GM12878 (cell line): ENCODE data around the gene RPL38. TPM values are rescaled to one million over a fixed set of nuclear protein-coding genes. Genes with fewer than 3 reads are reported as not detected.

Experiments
- ATAC-seq: fragments of 200-7000 bp; cut with Tn5 transposase; 3 replicates; pipeline ENCODE4 v1.9.1; 2020; ENCODE audit warnings: mild to moderate bottlenecking, moderate library complexity
- BruUV-seq: library from RNA; stranded (reverse); fragments of 400-500 nt; replicated peaks from 2 replicates; lab custom pipeline; 2021; lab: Mats Ljungman, UMichigan
- CTCF ChIA-PET: fragments of 300-600 bp; sonication (Branson Sonifier 250); formaldehyde crosslinking; extraction: SDS; loops from one replicate; lab custom pipeline; 2021; ENCODE audit warnings: inconsistent platforms; lab: Yijun Ruan, JAX
- POLR2A ChIA-PET: fragments of 350-600 bp; formaldehyde crosslinking; extraction: SDS; loops from one replicate; lab custom pipeline; 2021; ENCODE audit warnings: inconsistent platforms; lab: Charles Lee
- RAD21 ChIA-PET: fragments of 300-600 bp; sonication (Branson Sonifier 250); formaldehyde crosslinking; loops from one replicate; lab custom pipeline; 2023; ENCODE audit warnings: antibody characterized with exemption; ENCODE audit not compliant: unreplicated experiment; lab: Charles Lee
- SMC1A ChIA-PET: fragments of 300-600 bp; sonication (Branson Sonifier 250); formaldehyde crosslinking; loops from one replicate; lab custom pipeline; 2023; ENCODE audit not compliant: unreplicated experiment, uncharacterized antibody; lab: Charles Lee
- DNase-seq: peaks from one replicate; pipeline ENCODE4 v3.0.0-alpha.2; 2011; ENCODE audit warnings: low read depth, low spot score
- FAIRE-seq: peaks from 3 replicates; lab custom pipeline; 2011; peaks lifted over from hg19 to GRCh38; lab: Jason Lieb, UNC
- H2AFZ ChIP-seq: 2 replicates; pipeline ENCODE4 v1.6.0; 2011; ENCODE audit warnings: low read depth, low read length, control low read depth; ENCODE audit not compliant: control insufficient read depth
- H3K27ac ChIP-seq: 2 replicates; pipeline ENCODE4 v1.5.1; 2011; ENCODE audit warnings: control low read depth; ENCODE audit not compliant: control insufficient read depth, insufficient read depth
- H3K27me3 ChIP-seq, 2 experiments: replicated peaks in 1 of 2; 2 replicates each; pipeline versions ENCODE4 v1.6.0 to v1.6.1; 2011; ENCODE audit warnings: low read length in 1 of 2; ENCODE audit not compliant: control insufficient read depth in 2 of 2, insufficient read depth in 2 of 2
- H3K36me3 ChIP-seq, 2 experiments: 2 replicates each; pipeline ENCODE4 v1.5.1; 2011; ENCODE audit warnings: low read length in 1 of 2; ENCODE audit not compliant: control insufficient read depth in 2 of 2, insufficient read depth in 2 of 2
- H3K4me1 ChIP-seq: 2 replicates; pipeline ENCODE4 v1.6.1; 2011; ENCODE audit warnings: mild to moderate bottlenecking, low read length, moderate library complexity, mixed read lengths; ENCODE audit not compliant: control insufficient read depth, insufficient read depth
- H3K4me2 ChIP-seq: 2 replicates; pipeline ENCODE4 v1.6.0; 2011; ENCODE audit warnings: control low read depth; ENCODE audit not compliant: control insufficient read depth, insufficient read depth
- H3K4me3 ChIP-seq: fragments of 200-600 bp; sonication (generic); 2 replicates; pipeline ENCODE4 v1.5.1; 2016
- H3K79me2 ChIP-seq: 2 replicates; pipeline ENCODE4 v1.6.0; 2011; ENCODE audit warnings: low read length; ENCODE audit not compliant: control insufficient read depth, insufficient read depth
- H3K9ac ChIP-seq: 2 replicates; pipeline ENCODE4 v1.8.0; 2011; ENCODE audit warnings: low read length, control low read depth, mixed read lengths; ENCODE audit not compliant: control insufficient read depth, insufficient read depth
- H3K9me3 ChIP-seq: replicated peaks from 3 replicates; pipeline ENCODE4 v1.5.1; 2011; ENCODE audit warnings: mild to moderate bottlenecking, low read length; ENCODE audit not compliant: control insufficient read depth, insufficient read depth
- H4K20me1 ChIP-seq: 2 replicates; pipeline ENCODE4 v1.6.0; 2011; ENCODE audit not compliant: control insufficient read depth, insufficient read depth
- BRCA1 ChIP-seq: IDR thresholded peaks from 2 replicates; pipeline ENCODE4 v1.6.1; 2011; ENCODE audit warnings: low read depth, low read length, improper control_type of control experiment
- CBFB ChIP-seq: IDR thresholded peaks from 2 replicates; pipeline ENCODE4 v1.6.1; 2016; ENCODE audit warnings: antibody characterized with exemption, low read depth
- POLR2A ChIP-seq: IDR thresholded peaks from 2 replicates; pipeline ENCODE4 v1.6.1; 2011; ENCODE audit warnings: low read depth, mild to moderate bottlenecking, low read length
- POLR2AphosphoS2 ChIP-seq: IDR thresholded peaks from 2 replicates; pipeline ENCODE4 v1.6.1; 2011; ENCODE audit warnings: low read depth, mild to moderate bottlenecking, low read length, improper control_type of control experiment, moderate library complexity
- POU2F2 ChIP-seq: IDR thresholded peaks from 3 replicates; pipeline ENCODE4 v1.6.1; 2011; ENCODE audit warnings: low read depth, mild to moderate bottlenecking, low read length, borderline replicate concordance
- RUNX3 ChIP-seq: IDR thresholded peaks from 2 replicates; pipeline ENCODE4 v1.6.1; 2012; ENCODE audit warnings: low read length, inconsistent platforms
- WGBS: methylation state at CpG from one replicate; pipeline ENCODE4 v1.1.6; 2016; ENCODE audit warnings: low lambda C conversion rate; ENCODE audit not compliant: insufficient replicate concordance, insufficient coverage; ENCODE audit errors: missing lambda C conversion rate; 5-methylcytosine and 5-hydroxymethylcytosine counted together
- in situ Hi-C: fragments of 300-500 bp; cut with MboI; formaldehyde crosslinking; loops from 9 replicates; pipeline ENCODE4 v1.14.3; 2018; ENCODE audit warnings: mixed read lengths
- intact Hi-C: fragments of 100-400 bp; cut with micrococcal nuclease; formaldehyde crosslinking; loops from one replicate; pipeline ENCODE4 v1.14.2; 2022; ENCODE audit not compliant: unreplicated experiment
- polyA plus RNA-seq, 11 experiments: library from polyadenylated mRNA; depleted of rRNA in 4 of 11; unstranded in 6 of 11; stranded (reverse) in 5 of 11; fragments of >200 nt; fragmentation: Nextera tagmentation in 4 of 11; fragmentation: Illumina TruSeq in 1 of 11; extraction: Ambion mirVana in 4 of 11; extraction: Trizol in 1 of 11; gene quantifications; 1 replicate in 1 of 11; 2 replicates in 10 of 11; pipeline versions ENCODE4 v1.2.1 to v1.2.3, GENCODE V29; 2011 to 2016; ENCODE audit warnings: inconsistent platforms in 2 of 11, missing spikeins in 2 of 11, low read depth in 1 of 11
- total RNA-seq, 4 experiments: library from RNA; depleted of rRNA in 3 of 4; stranded (reverse); fragments of >200 nt in 3 of 4; fragmentation: Illumina TruSeq in 1 of 4; extraction: Trizol in 1 of 4; gene quantifications; 2 replicates each; pipeline versions ENCODE4 v1.2.1 to v1.2.3, GENCODE V29; 2013 to 2021
- TF ChIP-seq, protein P1 (sequence below): IDR thresholded peaks from 2 replicates; pipeline ENCODE4 v1.6.1; 2012; ENCODE audit warnings: low read depth, low read length, improper control_type of control experiment

RPL38 gene
- total and polyA plus RNA-seq, 10 of the 15 experiments (the other 5 are each of a cell fraction or from before 2014, with no cell fraction given) = 1,318 to 4,938 (median 2,673) TPM

DNA sequence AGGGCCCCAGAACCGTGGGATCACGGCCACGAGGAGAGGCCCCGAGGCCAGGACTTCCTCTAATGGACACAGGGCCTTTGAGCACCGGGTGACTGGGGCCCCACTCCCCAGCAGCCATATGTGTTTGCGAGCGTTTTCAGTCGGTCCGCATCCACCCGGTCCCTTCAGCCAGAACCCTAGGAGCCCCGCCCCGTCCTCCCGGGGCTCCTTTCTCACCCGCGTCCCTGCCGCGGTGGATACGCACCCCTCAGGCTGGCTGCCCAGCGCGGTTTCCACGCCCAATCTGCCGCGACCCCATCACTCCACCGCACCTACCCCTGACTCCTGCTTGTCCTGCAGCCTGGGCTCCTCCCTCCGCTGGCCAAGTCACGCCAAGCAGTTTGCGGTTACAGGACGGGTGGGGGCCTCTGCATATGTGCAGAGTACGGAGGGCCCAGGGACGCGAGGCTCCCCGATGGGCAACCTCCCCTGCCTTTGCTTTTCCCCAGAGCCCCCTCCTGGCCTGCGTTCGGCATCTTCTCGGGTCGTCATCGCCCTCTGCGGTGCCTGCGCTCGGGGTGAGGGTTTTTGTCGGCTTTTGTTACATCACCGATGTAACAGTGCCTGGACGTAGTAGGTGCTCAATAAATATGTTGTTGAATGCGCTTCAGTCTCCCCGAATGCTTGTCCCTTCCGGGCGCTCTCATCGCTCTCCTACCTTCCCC is 8.9 kb downstream of the RPL38 start:
- Histone ChIP-seq H3K4me2 (peak overlapping the region; percentile 89), H3K4me1 (peaks cover 28% of the 10 kb centered on the region), H3K4me3 (peak overlapping the region; percentile 77), H3K27ac (peak overlapping the region; percentile 47), H3K9ac (peak overlapping the region; percentile 55; the same call in 1 of the 2 replicates), H4K20me1 (peaks cover 3% of the 10 kb centered on the region; the same call in 1 of the 2 replicates), H3K9me3 (no peaks in the 10 kb centered on the region), H2AFZ (no peak overlapping the region; the same call in 1 of the 2 replicates), H3K79me2 (peaks cover 22% of the 10 kb centered on the region), H3K27me3 (no peaks in the 10 kb centered on the region), H3K36me3 (peaks cover 9 to 16% of the 10 kb centered on the region in 2 experiments)
- FAIRE-seq (no peak), DNase-seq (no peak), ATAC-seq (peak; percentile 3)
- ChIA-PET CTCF (interaction anchor here (0.7 to 3.4 kb wide), 14 partner anchors 9 to 538 kb away, joined by 3 to 25 read pairs (median 4); partner anchors contain the start of genes GPR142 and RPL38), POLR2A (interaction anchor here (0.5 to 1.3 kb wide), 4 partner anchors 9 to 361 kb away, joined by 3 to 4 read pairs (median 3); partner anchors contain the start of gene RPL38), SMC1A (interaction anchor here (1.0 to 3.3 kb wide), 7 partner anchors 17 to 86 kb away, joined by 3 to 9 read pairs (median 3); no protein-coding TSS in a partner anchor), RAD21 (interaction anchor here (1.0 to 1.9 kb wide), 8 partner anchors 9 to 151 kb away, joined by 3 to 10 read pairs (median 6); partner anchors contain the start of genes BTBD17 and RPL38)
- WGBS = 9% methylated on average over 45 of the region's 48 CpGs
- intact Hi-C loops (loop anchor here (5.0 kb wide), 1 partner anchor 70 kb away; no protein-coding TSS in a partner anchor), in situ Hi-C loops (loop anchor here (10.0 kb wide), 1 partner anchor 62 kb away; the partner anchor contains the start of gene DNAI2)
- TF ChIP-seq POLR2AphosphoS2 (0 out of 2 replicates have a peak, but pooled peaks have one; percentile 33), POLR2A (peak; percentile 69), RUNX3 (peak; percentile 72), POU2F2 (0 out of 3 replicates have a peak, but pooled peaks have one; percentile 8), CBFB (0 out of 2 replicates have a peak, but pooled peaks have one; percentile 55), BRCA1 (no peak)
- TF ChIP-seq, protein P1, sequence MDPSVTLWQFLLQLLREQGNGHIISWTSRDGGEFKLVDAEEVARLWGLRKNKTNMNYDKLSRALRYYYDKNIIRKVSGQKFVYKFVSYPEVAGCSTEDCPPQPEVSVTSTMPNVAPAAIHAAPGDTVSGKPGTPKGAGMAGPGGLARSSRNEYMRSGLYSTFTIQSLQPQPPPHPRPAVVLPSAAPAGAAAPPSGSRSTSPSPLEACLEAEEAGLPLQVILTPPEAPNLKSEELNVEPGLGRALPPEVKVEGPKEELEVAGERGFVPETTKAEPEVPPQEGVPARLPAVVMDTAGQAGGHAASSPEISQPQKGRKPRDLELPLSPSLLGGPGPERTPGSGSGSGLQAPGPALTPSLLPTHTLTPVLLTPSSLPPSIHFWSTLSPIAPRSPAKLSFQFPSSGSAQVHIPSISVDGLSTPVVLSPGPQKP = no peak
- BruUV-seq = no TSS peak
